ENCODE data around the gene HMBS. TPM values are rescaled to one million over a fixed set of nuclear protein-coding genes. Genes with fewer than 3 reads are reported as not detected.

HMBS gene
- total RNA-seq, 1 donor from 2014 or later, result 38.2 TPM

DNA sequence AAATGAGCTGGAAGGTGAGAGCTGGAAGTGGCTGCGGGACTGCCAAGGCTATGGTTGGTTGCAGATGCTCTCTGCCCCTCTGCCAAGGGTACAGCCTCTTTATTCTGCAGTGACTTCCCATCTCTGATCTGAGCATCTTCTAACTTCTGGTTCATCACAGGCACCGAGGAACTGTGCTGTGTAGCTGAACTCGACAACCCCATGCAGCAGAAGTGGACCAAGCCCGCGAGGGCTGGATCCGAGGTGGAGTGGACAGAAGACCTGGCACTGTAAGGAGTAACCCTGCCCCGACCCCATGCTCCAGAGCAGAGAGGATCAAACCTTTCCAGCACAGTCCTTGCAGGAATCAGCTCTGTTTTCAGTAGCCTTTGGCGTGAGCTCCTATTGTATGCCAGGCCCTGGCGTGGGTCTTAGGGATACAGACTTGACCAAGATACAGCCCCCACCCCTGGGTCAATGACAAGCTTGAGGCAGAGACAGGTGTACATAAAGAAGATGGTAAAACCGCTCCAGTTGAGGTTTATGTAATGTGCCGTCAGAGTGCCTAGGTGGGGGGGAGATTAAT is 26.8 kb downstream of the HMBS start:
- TF ChIP-seq, protein P1, sequence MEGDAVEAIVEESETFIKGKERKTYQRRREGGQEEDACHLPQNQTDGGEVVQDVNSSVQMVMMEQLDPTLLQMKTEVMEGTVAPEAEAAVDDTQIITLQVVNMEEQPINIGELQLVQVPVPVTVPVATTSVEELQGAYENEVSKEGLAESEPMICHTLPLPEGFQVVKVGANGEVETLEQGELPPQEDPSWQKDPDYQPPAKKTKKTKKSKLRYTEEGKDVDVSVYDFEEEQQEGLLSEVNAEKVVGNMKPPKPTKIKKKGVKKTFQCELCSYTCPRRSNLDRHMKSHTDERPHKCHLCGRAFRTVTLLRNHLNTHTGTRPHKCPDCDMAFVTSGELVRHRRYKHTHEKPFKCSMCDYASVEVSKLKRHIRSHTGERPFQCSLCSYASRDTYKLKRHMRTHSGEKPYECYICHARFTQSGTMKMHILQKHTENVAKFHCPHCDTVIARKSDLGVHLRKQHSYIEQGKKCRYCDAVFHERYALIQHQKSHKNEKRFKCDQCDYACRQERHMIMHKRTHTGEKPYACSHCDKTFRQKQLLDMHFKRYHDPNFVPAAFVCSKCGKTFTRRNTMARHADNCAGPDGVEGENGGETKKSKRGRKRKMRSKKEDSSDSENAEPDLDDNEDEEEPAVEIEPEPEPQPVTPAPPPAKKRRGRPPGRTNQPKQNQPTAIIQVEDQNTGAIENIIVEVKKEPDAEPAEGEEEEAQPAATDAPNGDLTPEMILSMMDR (conservative IDR thresholded peaks at IDR 0.05), result no peak
- Mint-ChIP-seq H3K36me3 (peaks cover 10% of the 10 kb centered on the region), H3K4me1 (ENCODE audit: unreplicated experiment) (peaks cover 15% of the 10 kb centered on the region), H3K4me3 (no peak overlapping the region), H3K27me3 (no peaks in the 10 kb centered on the region), H3K27ac (no peak overlapping the region), H3K9me3 (no peaks in the 10 kb centered on the region)
- DNase-seq (ENCODE audit: extremely low spot score, unreplicated experiment), result no peak

- no peaks in the 10 kb centered on the region for H3K9me3 Mint-ChIP-seq
- peaks cover 10% of the 10 kb centered on the region for H3K4me1 Mint-ChIP-seq (ENCODE audit: unreplicated experiment)
- no peak for DNase-seq (ENCODE audit: extremely low spot score, unreplicated experiment)
- H3K4me3 Mint-ChIP-seq, result no peak overlapping the region
- TF ChIP-seq, protein P1 (conservative IDR thresholded peaks at IDR 0.05), result no peak
- peaks cover 10% of the 10 kb centered on the region for H3K36me3 Mint-ChIP-seq
- no peaks in the 10 kb centered on the region for H3K27me3 Mint-ChIP-seq
- H3K27ac Mint-ChIP-seq, result no peak overlapping the region
Observed at GRCh38 chr11:119112314-119113020, 27.8 kb downstream of the HMBS start.

GRCh38 chr11:119113716-119114115 is 29.0 kb downstream of the HMBS start:
- TF ChIP-seq, protein P1 (conservative IDR thresholded peaks at IDR 0.05), result no peak

GRCh38 chr11:119114351-119114750 is 29.7 kb downstream of the HMBS start:
- DNase-seq (ENCODE audit: extremely low spot score, unreplicated experiment), result no peak
- no peaks in the 10 kb centered on the region for H3K4me1 Mint-ChIP-seq (ENCODE audit: unreplicated experiment)
- no peaks in the 10 kb centered on the region for H3K27me3 Mint-ChIP-seq
- H3K9me3 Mint-ChIP-seq, result no peaks in the 10 kb centered on the region
- TF ChIP-seq, protein P1 (conservative IDR thresholded peaks at IDR 0.05), result no peak
- H3K4me3 Mint-ChIP-seq, result no peak overlapping the region
- H3K36me3 Mint-ChIP-seq, result peaks cover 10% of the 10 kb centered on the region
- H3K27ac Mint-ChIP-seq, result no peak overlapping the region

More at GRCh38 chr11:119113716-119114115, 29.0 kb downstream of the HMBS start:
- peaks cover 3% of the 10 kb centered on the region for H3K4me1 Mint-ChIP-seq (ENCODE audit: unreplicated experiment)
- no peaks in the 10 kb centered on the region for H3K9me3 Mint-ChIP-seq
- peaks cover 10% of the 10 kb centered on the region for H3K36me3 Mint-ChIP-seq
- no peak overlapping the region for H3K27ac Mint-ChIP-seq
- no peak overlapping the region for H3K4me3 Mint-ChIP-seq
- DNase-seq (ENCODE audit: extremely low spot score, unreplicated experiment), result no peak
- H3K27me3 Mint-ChIP-seq, result no peaks in the 10 kb centered on the region

DNA sequence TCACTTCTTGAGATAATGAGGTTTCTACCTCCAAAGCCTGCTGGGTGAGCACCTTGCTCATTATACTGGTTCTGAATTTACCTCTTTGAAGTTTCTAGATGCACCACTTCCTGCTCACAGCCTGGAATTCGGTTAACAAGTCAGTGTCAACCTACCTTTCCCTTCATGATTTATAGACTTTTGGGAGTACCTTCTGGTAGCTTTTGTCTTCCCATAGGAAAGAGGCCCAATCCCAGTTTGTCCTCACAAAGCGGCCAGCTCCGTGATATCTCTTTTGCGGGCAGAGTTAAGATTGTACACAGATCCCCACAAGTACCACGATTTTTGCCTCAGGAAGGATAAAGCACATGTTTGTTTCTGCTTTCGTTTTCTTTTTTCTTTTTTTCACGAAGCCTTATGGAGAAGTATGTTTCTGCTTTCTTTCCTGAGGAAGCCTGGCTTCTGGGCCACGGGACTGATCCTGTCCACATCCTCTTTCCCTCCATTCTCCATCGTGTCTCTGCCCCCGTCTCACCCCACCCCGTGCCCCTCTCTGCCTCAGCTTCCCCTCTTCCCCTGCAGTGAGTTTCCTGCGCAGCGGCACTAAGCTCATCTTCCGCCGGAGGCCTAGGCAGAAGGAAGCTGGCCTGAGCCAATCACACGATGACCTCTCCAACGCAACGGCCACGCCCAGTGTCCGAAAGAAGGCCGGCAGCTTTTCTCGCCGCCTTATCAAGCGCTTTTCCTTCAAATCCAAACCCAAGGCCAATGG is 31.0 kb downstream of the HMBS start:
- Mint-ChIP-seq H3K9me3 (no peaks in the 10 kb centered on the region), H3K4me3 (no peak overlapping the region), H3K27ac (no peak overlapping the region), H3K27me3 (no peaks in the 10 kb centered on the region), H3K36me3 (peaks cover 10% of the 10 kb centered on the region), H3K4me1 (ENCODE audit: unreplicated experiment) (peaks cover 6% of the 10 kb centered on the region)
- TF ChIP-seq, protein P1 (conservative IDR thresholded peaks at IDR 0.05), result no peak
- DNase-seq (ENCODE audit: extremely low spot score, unreplicated experiment), result no peak

All from type B pancreatic cell (in vitro differentiated cells).